ENCODE results near the gene KRT77.

The KRT77 gene

DNA sequence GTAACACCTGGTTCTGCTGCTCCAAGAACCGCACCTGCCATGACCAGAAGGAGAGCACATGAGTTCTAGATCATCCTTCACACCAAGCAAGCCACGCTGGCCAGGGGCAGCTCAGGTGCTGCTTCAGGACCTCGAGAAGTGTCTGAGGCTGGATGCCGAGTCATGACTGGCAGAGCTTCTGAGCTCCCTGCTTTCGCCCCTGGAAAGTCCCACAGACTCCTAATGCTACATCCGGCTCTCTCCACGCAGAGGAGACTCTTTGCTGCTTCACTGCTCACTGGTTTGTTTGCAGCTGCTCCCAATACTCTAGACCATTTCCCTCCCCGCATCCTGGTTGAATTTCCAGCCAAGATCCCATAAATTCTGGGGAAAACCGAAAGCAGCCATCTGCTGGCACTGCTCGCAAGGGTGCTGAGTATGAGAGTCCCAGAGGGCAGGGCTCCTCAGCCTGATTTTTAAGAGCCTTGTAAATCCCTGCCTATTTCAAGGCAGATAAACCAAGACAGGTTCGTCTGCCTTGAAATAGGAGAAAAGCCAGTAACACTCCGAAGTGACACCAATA lies 52.7 kb downstream of the KRT77 start:
- DNase-seq, result peak; percentile 31

DNA sequence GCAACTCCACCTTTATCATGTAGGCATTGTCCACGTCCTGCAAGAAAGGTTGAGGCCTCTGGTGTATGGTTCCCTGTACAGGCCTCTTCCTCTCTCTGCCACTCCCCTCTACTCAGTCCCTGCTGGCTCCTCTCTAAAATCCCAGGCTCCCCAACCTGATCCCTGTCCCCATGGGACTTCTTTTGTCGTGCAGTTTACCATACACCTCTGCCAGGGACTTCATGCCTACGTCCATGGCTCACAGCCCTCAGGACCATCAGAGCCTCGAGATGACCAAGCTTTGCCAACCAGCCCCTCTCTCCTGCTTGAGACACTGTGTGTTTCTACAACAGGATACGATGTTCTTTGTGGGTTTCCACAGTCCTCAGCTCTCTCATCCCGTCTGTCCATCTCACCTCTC lies 54.3 kb downstream of the KRT77 start:
- DNase-seq, result no peak

DNA sequence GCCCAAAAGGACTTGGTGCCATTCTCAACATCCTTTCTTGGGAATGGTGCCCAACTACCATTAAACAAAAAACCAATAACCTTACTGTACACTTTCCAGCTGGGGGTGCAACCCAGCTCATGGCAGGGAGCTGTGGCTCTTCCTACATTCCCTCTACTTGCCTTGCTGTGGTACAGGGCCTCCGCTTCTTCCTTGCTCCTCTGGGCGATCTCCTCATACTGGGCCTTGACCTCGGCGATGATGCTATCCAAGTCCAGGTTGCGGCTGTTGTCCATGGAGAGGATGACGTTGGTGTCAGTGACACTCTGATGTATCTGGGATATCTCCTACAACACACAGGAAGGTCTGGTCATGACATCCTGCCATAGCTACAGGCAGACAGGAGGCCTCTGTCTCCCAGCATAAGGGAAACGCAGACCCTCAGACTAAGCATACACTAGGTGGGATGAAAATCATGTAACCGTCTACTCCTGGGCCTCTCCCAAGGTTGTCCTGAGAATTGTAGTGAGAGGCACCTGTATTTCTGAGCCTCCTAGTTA lies 55.2 kb downstream of the KRT77 start:
- no peak for DNase-seq

DNA sequence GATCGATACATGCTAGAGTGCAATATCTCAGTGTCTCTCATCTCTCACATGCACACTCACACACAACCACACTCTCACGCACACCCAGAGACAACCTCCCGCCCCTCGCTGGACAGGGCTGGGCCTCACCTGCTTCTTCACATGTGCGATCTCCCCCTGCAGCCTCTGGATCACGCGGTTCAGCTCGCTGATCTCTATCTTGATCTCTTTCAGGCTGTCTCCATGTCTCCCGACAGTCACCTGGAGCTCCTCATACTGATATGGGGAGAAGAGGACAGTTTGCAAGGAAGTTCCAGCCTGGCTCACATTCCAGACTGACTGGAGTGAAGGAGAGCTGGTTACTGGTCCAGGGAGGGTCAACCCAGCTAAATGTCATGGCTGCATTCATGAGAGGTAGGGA lies 55.7 kb downstream of the KRT77 start:
- no peak for DNase-seq

DNA sequence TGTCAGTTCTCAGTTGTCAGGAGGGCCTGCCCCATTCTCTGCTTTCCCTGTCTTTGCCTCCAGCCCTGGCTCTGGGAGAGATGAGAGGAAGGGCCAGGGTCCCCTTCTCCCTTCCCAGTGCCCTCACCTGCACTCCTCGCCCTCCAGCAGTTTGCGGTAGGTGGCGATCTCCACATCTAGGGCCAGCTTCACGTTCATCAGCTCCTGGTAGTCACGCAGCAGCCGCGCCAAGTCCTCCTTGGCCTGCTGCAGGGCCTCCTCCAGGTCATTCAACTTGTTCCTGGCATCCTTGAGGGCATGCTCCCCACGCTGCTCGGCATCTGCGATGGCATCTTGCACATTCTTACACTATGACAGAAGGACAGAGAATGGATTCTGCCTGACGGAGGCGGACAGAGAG lies 56.7 kb downstream of the KRT77 start:
- DNase-seq, result no peak

DNA sequence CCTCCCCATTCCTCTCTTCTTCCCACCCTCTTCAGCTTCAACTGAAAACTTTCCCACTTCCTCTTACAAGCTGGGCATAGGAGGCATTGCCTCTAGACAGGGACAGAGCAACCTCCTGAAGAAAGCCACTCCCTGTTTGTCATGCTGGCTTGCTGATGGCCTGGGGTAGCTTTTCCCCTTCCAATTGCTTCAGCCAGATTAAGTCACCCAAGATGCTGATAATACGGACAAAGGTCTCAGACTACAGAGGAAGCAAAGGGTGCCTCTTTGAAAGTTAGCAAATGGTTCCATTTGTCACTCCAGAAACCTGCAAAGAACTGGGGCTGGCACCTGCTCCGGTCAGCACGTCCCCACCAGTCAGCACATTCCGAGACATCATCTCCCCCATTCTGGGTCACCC lies 57.3 kb downstream of the KRT77 start:
- DNase-seq, result no peak

DNA sequence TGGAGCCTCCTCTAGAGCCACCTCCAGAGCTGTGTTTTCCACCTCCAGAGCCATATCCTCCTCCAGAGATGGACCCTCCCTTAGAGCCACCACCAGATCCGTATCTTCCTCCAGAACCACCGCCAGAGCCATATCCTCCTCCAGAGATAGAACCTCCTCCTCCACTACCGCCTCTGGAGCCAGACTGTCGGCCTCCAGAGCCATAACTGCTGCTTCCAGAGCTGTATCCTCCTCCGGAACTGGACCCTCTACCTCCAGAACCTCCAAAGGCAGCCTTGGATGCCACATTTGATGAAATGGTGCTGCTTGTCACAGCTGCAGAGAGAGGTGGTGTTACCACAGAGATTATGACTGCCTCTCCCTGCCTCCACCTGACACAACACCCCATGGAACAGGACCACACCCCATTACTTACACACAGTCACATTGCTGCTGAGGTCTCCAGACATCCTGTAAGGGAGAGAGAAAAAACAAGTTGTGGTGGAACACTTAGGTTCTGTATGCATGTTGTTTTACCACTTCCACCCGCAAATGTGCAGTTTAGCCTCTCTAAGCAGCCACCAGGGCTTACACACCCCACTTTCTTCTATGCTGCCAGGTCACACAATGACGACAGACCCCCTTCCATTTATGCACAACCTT lies 58.1 kb downstream of the KRT77 start:
- no peak for DNase-seq

DNA sequence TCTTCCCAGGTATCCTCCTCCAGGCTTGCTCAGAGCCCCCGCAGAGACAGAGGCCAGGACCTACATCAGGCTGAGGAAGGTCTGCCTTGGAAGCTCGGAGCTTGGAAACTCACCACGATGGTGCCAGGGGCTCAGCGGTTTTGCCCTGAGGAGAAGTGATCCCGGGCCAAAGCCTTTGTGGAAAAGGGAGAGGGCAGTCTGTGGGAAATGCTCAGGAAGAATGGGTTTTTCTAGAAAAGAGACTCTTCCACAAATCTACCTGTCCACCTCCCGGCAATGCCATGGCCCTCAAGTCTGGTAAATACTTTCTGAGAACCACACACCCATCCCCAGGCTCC lies 59.3 kb downstream of the KRT77 start:
- no peak for DNase-seq

DNA sequence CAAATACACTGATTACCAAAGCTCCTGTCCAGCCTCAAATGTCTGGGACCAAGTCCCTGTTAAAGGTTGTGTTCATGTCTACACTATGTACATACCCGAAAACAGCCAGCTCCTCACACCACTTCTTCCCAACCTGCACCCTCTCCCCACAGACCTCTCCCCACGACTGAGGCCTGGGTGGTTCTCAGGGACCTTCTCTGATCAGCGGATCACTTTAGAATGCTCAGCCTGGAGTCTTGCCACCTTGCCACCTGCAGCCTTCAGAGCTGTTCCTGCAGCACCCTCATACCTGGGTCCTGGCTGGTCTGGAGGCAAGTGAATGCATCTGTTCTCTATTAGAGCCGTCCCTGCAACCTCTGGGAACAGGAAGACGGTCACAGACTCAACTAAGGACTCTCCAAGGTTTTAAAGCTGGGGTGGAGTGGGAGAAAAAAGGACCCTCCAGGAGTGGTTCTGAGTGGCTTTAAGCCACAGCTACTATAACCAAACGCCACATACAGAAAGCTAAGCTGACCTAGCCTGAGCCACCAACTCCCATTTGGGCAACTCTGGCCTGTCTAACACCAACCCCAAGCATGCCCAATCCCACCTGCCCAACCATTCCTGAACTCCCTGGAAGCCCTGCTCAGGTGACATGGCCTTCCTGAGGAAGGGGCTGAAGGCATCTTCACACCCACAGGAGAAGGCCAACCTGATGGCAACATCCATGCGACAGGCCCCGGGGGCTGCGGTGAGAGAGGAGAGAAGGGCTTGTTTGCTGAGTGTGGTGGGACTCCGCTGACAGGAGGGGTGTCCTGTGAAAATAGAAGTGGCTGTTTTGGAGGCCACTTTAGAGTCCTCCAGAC lies 59.9 kb downstream of the KRT77 start:
- DNase-seq, result no peak

DNA sequence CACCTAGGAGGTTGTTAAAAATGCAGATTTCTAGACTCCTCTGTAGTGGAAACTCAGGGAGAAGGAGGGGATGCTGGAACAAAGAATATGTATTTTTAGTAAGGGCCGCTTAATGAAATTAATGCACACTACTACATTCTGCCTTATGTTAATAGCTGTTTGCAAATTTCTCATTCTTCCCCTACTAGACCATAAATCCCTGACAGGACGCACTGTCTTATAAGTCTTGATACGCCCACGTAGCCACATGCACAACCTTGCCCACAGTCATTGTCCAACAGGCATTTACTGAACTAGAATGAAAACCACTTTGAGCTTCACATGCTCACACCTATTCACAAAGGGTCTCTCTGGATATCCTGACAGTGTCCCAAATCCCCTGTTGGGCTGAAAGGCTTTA lies 61.9 kb downstream of the KRT77 start:
- DNase-seq, result no peak

Data from right hindlimb (tissue), 1 donor.